GM23248 (cell line): ENCODE data around the gene EXOC7. TPM values are rescaled to one million over a fixed set of nuclear protein-coding genes. Genes with fewer than 3 reads are reported as not detected.

Experiments
- DNase-seq: peaks from one replicate; pipeline ENCODE4 v3.0.0-alpha.2; 2015
- H2AFZ ChIP-seq: fragments of 200-600 bp; sonication (generic); 2 replicates; pipeline ENCODE4 v1.6.1; 2016; ENCODE audit warnings: antibody characterized with exemption
- H3F3A ChIP-seq: fragments of 200-600 bp; sonication (generic); 2 replicates; pipeline ENCODE4 v1.6.1; 2016; ENCODE audit warnings: mild to moderate bottlenecking, antibody characterized with exemption, mixed run types; ENCODE audit not compliant: insufficient read depth
- H3K27ac ChIP-seq: fragments of 200-600 bp; sonication (generic); 2 replicates; pipeline ENCODE4 v1.5.1; 2016; ENCODE audit warnings: mild to moderate bottlenecking
- H3K27me3 ChIP-seq: fragments of 200-600 bp; sonication (generic); replicated peaks from 2 replicates; pipeline ENCODE4 v1.6.1; 2016; ENCODE audit warnings: mild to moderate bottlenecking; ENCODE audit not compliant: insufficient read depth
- H3K36me3 ChIP-seq: fragments of 200-600 bp; sonication (generic); 2 replicates; pipeline ENCODE4 v1.6.1; 2016; ENCODE audit warnings: low read depth, mild to moderate bottlenecking
- H3K4me1 ChIP-seq: fragments of 200-600 bp; sonication (generic); 2 replicates; pipeline ENCODE4 v1.6.1; 2016; ENCODE audit warnings: mild to moderate bottlenecking; ENCODE audit not compliant: insufficient read depth
- H3K4me2 ChIP-seq: fragments of 200-600 bp; sonication (generic); one replicate; pipeline ENCODE4 v1.6.1; 2016; ENCODE audit warnings: mild to moderate bottlenecking; ENCODE audit not compliant: unreplicated experiment
- H3K4me3 ChIP-seq: fragments of 200-600 bp; sonication (generic); 2 replicates; pipeline ENCODE4 v1.5.1; 2016; ENCODE audit warnings: mild to moderate bottlenecking
- H3K79me2 ChIP-seq: fragments of 200-600 bp; sonication (generic); 2 replicates; pipeline ENCODE4 v1.6.1; 2016; ENCODE audit warnings: mild to moderate bottlenecking; ENCODE audit not compliant: insufficient read depth
- H3K9ac ChIP-seq: fragments of 200-600 bp; sonication (generic); 2 replicates; pipeline ENCODE4 v1.6.1; 2016; ENCODE audit warnings: mild to moderate bottlenecking
- H3K9me2 ChIP-seq: fragments of 200-600 bp; sonication (generic); 2 replicates; pipeline ENCODE4 v1.6.1; 2016; ENCODE audit warnings: mixed run types, mild to moderate bottlenecking, moderate library complexity; ENCODE audit not compliant: insufficient read depth
- H3K9me3 ChIP-seq: fragments of 200-600 bp; sonication (generic); one replicate; pipeline ENCODE4 v1.6.1; 2017; ENCODE audit warnings: low read depth
- H4K20me1 ChIP-seq: fragments of 200-600 bp; sonication (generic); 2 replicates; pipeline ENCODE4 v1.6.0; 2016; ENCODE audit not compliant: insufficient read depth
- EZH2 ChIP-seq: fragments of 200-600 bp; sonication (generic); IDR thresholded peaks from 2 replicates; pipeline ENCODE4 v1.6.1; 2018; ENCODE audit warnings: antibody characterized with exemption, mild to moderate bottlenecking; ENCODE audit not compliant: insufficient read depth, poor library complexity, severe bottlenecking
- EZH2phosphoT487 ChIP-seq: fragments of 200-600 bp; sonication (generic); IDR thresholded peaks from 2 replicates; pipeline ENCODE4 v1.6.1; 2018; ENCODE audit warnings: antibody characterized with exemption, moderate library complexity, mild to moderate bottlenecking, low read depth; ENCODE audit not compliant: insufficient read depth
- WGBS, 2 experiments: methylation state at CpG; one replicate each; pipeline ENCODE4 v1.1.6; 2015 to 2017; ENCODE audit warnings: low lambda C conversion rate in 2 of 2, low coverage in 1 of 2; ENCODE audit errors: missing lambda C conversion rate in 2 of 2; 5-methylcytosine and 5-hydroxymethylcytosine counted together
- in situ Hi-C: fragments of 300-500 bp; cut with MboI; formaldehyde crosslinking; loops from 2 replicates; pipeline ENCODE4 v1.15.0; 2020
- polyA plus RNA-seq: library from polyadenylated mRNA; unstranded; fragments of >200 nt; fragmentation: Nextera tagmentation; extraction: Ambion mirVana; gene quantifications from 2 replicates; pipeline ENCODE4 v1.2.1, GENCODE V29; 2016
- total RNA-seq: library from RNA; depleted of rRNA; stranded (reverse); fragments of >200 nt; shearing (Covaris generic); gene quantifications from 2 replicates; pipeline ENCODE4 v1.2.3, GENCODE V29; 2014

The EXOC7 gene
- total and polyA plus RNA-seq, 2 experiments from 2014 or later: 88.0 to 101 TPM

GRCh38 chr17:76040376-76040775, 63.2 kb downstream of the EXOC7 start:
- Histone ChIP-seq H2AFZ (no peak overlapping the region), H3K9me2 (no peaks in the 10 kb centered on the region), H3K9ac (no peak overlapping the region), H3K4me1 (no peaks in the 10 kb centered on the region), H3K79me2 (no peaks in the 10 kb centered on the region), H3F3A (peaks cover 20% of the 10 kb centered on the region; the same call in 1 of the 2 replicates), H3K9me3 (no peaks in the 10 kb centered on the region), H3K27ac (no peak overlapping the region), H3K4me2 (no peak overlapping the region), H4K20me1 (no peaks in the 10 kb centered on the region), H3K36me3 (peaks cover 39% of the 10 kb centered on the region), H3K27me3 (no peaks in the 10 kb centered on the region), H3K4me3 (no peak overlapping the region)
- no peak for DNase-seq
- in situ Hi-C loops: no loop called here
- TF ChIP-seq EZH2phosphoT487 (no peak), EZH2 (no peak)
- WGBS, 2 experiments: 85 to 92% methylated on average over 6 of the region's 6 CpGs

GRCh38 chr17:76039121-76039520, 64.5 kb downstream of the EXOC7 start:
- no peaks in the 10 kb centered on the region for H3K27me3 ChIP-seq
- peaks cover 34% of the 10 kb centered on the region for H3K36me3 ChIP-seq
- no peaks in the 10 kb centered on the region for H3K9me3 ChIP-seq
- no peak overlapping the region for H3K27ac ChIP-seq
- no peak overlapping the region for H3K4me2 ChIP-seq
- H3K4me1 ChIP-seq: no peaks in the 10 kb centered on the region
- no peaks in the 10 kb centered on the region for H3K9me2 ChIP-seq
- no peak for TF ChIP-seq EZH2
- no peak for TF ChIP-seq EZH2phosphoT487
- in situ Hi-C loops: no loop called here
- no peak for DNase-seq
- WGBS, 2 experiments: 89 to 90% methylated on average over 6 of the region's 6 CpGs
- no peak overlapping the region for H2AFZ ChIP-seq
- no peaks in the 10 kb centered on the region for H3K79me2 ChIP-seq
- H3K4me3 ChIP-seq: no peak overlapping the region
- H3F3A ChIP-seq: peaks cover 20% of the 10 kb centered on the region; the same call in 1 of the 2 replicates
- no peak overlapping the region for H3K9ac ChIP-seq
- no peaks in the 10 kb centered on the region for H4K20me1 ChIP-seq

GRCh38 chr17:76038050-76038449, 65.5 kb downstream of the EXOC7 start:
- WGBS, 2 experiments: 89 to 94% methylated on average over 3 of the region's 3 CpGs
- no peaks in the 10 kb centered on the region for H3K9me3 ChIP-seq
- H4K20me1 ChIP-seq: no peaks in the 10 kb centered on the region
- DNase-seq: no peak
- TF ChIP-seq EZH2 (no peak), EZH2phosphoT487 (no peak)
- H2AFZ ChIP-seq: no peak overlapping the region
- no peak overlapping the region for H3K4me3 ChIP-seq
- peaks cover 20% of the 10 kb centered on the region; the same call in 1 of the 2 replicates for H3F3A ChIP-seq
- no peaks in the 10 kb centered on the region for H3K4me1 ChIP-seq
- no peak overlapping the region for H3K4me2 ChIP-seq
- no peaks in the 10 kb centered on the region for H3K79me2 ChIP-seq
- in situ Hi-C loops: no loop called here
- H3K9me2 ChIP-seq: no peaks in the 10 kb centered on the region
- H3K9ac ChIP-seq: no peak overlapping the region
- H3K27me3 ChIP-seq: no peaks in the 10 kb centered on the region
- H3K36me3 ChIP-seq: peaks cover 23% of the 10 kb centered on the region
- H3K27ac ChIP-seq: no peak overlapping the region

DNA sequence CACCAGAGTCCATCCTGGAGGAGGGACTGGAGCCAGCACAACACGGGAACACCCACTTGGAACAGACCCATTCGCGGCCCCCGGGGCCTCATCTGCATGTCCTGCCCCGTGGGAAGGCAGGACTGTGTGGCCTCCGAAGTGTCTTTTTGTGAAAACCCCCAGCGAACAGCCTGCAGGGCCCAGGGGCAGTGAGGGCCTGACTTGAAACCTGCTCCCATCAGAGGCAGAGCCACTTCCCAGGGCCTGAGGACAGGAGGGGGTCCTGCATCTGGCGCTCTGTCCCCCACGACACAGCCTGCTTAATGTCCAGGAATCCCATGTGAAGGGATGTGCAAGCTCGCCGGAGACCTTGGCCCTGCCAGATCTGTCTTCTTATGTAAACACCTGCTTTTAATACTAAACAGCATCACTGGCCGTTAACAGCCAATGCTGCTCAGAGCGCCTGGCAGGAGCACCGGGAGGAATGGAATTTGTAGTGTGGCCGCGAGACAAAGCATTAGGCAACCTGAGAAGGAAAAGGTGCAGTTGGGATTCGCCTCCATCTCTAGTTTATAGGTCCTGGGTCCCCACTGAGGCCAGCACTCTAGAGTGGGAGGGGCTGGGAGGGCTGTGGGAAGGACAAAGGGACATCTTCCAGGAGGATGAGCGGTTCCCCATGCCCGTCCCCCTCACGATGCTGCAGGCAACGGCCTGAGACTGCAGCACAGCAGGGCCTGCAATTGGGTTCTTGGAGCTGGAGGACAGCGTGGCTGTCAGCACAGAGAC, 66.9 kb downstream of the EXOC7 start:
- Histone ChIP-seq H3K4me2 (no peak overlapping the region), H3K9ac (no peak overlapping the region), H3K36me3 (peaks cover 23% of the 10 kb centered on the region), H3K9me2 (no peaks in the 10 kb centered on the region), H3F3A (peaks cover 20% of the 10 kb centered on the region; the same call in 1 of the 2 replicates), H3K9me3 (no peaks in the 10 kb centered on the region), H3K27me3 (no peaks in the 10 kb centered on the region), H3K4me3 (no peak overlapping the region), H2AFZ (no peak overlapping the region), H3K79me2 (no peaks in the 10 kb centered on the region), H3K4me1 (no peaks in the 10 kb centered on the region), H4K20me1 (no peaks in the 10 kb centered on the region), H3K27ac (no peak overlapping the region)
- TF ChIP-seq EZH2phosphoT487: no peak
- DNase-seq: no peak
- in situ Hi-C loops: no loop called here
- WGBS, 2 experiments: 34 to 37% methylated on average over 22 of the region's 22 CpGs
